ENCODE data around the gene RAB11FIP2. TPM values are rescaled to one million over a fixed set of nuclear protein-coding genes. Genes with fewer than 3 reads are reported as not detected.

Gene RAB11FIP2
- total RNA-seq, 1 experiment from 2014 or later, result 4.4 TPM

- no peak overlapping the region for H3K4me3 ChIP-seq (ENCODE audit: low read length)
- H3F3A ChIP-seq (ENCODE audit: low read length, unreplicated experiment), result no peaks in the 10 kb centered on the region
- TF ChIP-seq EZH2 (IDR thresholded peaks at IDR 0.05; ENCODE audit: low read length, unreplicated experiment) (no peak), CTCF (conservative IDR thresholded peaks at IDR 0.05; ENCODE audit: low read depth, low read length) (no peak), EZH2phosphoT487 (IDR thresholded peaks at IDR 0.05; ENCODE audit: borderline replicate concordance, low read length) (no peak)
- no TSS peak for BruUV-seq (replicated peaks)
- ATAC-seq (no peak), DNase-seq (no peak)
- peak overlapping the region; percentile 24 for H3K4me2 ChIP-seq (ENCODE audit: low read length)
- no peaks in the 10 kb centered on the region for H4K20me1 ChIP-seq (ENCODE audit: low read length)
- H3K27ac ChIP-seq (ENCODE audit: low read length), result peak overlapping the region; percentile 73
- no peaks in the 10 kb centered on the region for H3K27me3 ChIP-seq (ENCODE audit: low read length)
- peaks cover 20% of the 10 kb centered on the region for H3K4me1 ChIP-seq (ENCODE audit: insufficient read depth, low read length)
- ChIA-PET POLR2A (ENCODE audit: unreplicated experiment) (no interaction called here), CTCF (no interaction called here)
- no peak overlapping the region for H3K9ac ChIP-seq (ENCODE audit: low read length)
- intact Hi-C loops (cut with micrococcal nuclease), result loop anchor here (1.0 to 2.0 kb wide), 3 partner anchors 35 to 66 kb away; partner anchors contain the start of gene RAB11FIP2
- H3K36me3 ChIP-seq (ENCODE audit: low read depth, low read length), result no peaks in the 10 kb centered on the region
- no peaks in the 10 kb centered on the region for H3K9me3 ChIP-seq (ENCODE audit: low read length)
- H2AFZ ChIP-seq (ENCODE audit: low read length), result no peak overlapping the region
- H3K79me2 ChIP-seq (ENCODE audit: low read length), result no peaks in the 10 kb centered on the region
- no peaks in the 10 kb centered on the region for H3K9me2 ChIP-seq (replicated peaks; ENCODE audit: low read length)
Measured at GRCh38 chr10:117980755-117981702, 65.7 kb downstream of the RAB11FIP2 start.

- no peak for TF ChIP-seq EZH2phosphoT487 (IDR thresholded peaks at IDR 0.05; ENCODE audit: borderline replicate concordance, low read length)
- no peak for TF ChIP-seq EZH2 (IDR thresholded peaks at IDR 0.05; ENCODE audit: low read length, unreplicated experiment)
- no peak for TF ChIP-seq CTCF (conservative IDR thresholded peaks at IDR 0.05; ENCODE audit: low read depth, low read length)
- ATAC-seq, result peak; percentile 93
- H2AFZ ChIP-seq (ENCODE audit: low read length), result no peak overlapping the region
- no peak overlapping the region for H3K4me3 ChIP-seq (ENCODE audit: low read length)
- H3F3A ChIP-seq (ENCODE audit: low read length, unreplicated experiment), result no peaks in the 10 kb centered on the region
- no peaks in the 10 kb centered on the region for H3K36me3 ChIP-seq (ENCODE audit: low read depth, low read length)
- intact Hi-C loops (cut with micrococcal nuclease), result loop anchor here (1.0 to 2.0 kb wide), 3 partner anchors 34 to 67 kb away; partner anchors contain the start of gene RAB11FIP2
- H3K4me1 ChIP-seq (ENCODE audit: insufficient read depth, low read length), result peaks cover 20% of the 10 kb centered on the region
- H4K20me1 ChIP-seq (ENCODE audit: low read length), result no peaks in the 10 kb centered on the region
- ChIA-PET POLR2A (ENCODE audit: unreplicated experiment) (no interaction called here), CTCF (no interaction called here)
- H3K79me2 ChIP-seq (ENCODE audit: low read length), result no peaks in the 10 kb centered on the region
- H3K9me2 ChIP-seq (replicated peaks; ENCODE audit: low read length), result no peaks in the 10 kb centered on the region
- H3K27me3 ChIP-seq (ENCODE audit: low read length), result no peaks in the 10 kb centered on the region
- H3K9me3 ChIP-seq (ENCODE audit: low read length), result no peaks in the 10 kb centered on the region
- no TSS peak for BruUV-seq (replicated peaks)
- DNase-seq, result peak; percentile 87
- H3K9ac ChIP-seq (ENCODE audit: low read length), result no peak overlapping the region
- H3K4me2 ChIP-seq (ENCODE audit: low read length), result peak overlapping the region; percentile 49
- peak overlapping the region; percentile 73 for H3K27ac ChIP-seq (ENCODE audit: low read length)
Measured at GRCh38 chr10:117980216-117980615, 66.5 kb downstream of the RAB11FIP2 start.
